ENCODE data around the gene MEG3.
A peak's percentile ranks its signal among the peaks of the same experiment; 100 is the strongest.

Gene MEG3

DNA sequence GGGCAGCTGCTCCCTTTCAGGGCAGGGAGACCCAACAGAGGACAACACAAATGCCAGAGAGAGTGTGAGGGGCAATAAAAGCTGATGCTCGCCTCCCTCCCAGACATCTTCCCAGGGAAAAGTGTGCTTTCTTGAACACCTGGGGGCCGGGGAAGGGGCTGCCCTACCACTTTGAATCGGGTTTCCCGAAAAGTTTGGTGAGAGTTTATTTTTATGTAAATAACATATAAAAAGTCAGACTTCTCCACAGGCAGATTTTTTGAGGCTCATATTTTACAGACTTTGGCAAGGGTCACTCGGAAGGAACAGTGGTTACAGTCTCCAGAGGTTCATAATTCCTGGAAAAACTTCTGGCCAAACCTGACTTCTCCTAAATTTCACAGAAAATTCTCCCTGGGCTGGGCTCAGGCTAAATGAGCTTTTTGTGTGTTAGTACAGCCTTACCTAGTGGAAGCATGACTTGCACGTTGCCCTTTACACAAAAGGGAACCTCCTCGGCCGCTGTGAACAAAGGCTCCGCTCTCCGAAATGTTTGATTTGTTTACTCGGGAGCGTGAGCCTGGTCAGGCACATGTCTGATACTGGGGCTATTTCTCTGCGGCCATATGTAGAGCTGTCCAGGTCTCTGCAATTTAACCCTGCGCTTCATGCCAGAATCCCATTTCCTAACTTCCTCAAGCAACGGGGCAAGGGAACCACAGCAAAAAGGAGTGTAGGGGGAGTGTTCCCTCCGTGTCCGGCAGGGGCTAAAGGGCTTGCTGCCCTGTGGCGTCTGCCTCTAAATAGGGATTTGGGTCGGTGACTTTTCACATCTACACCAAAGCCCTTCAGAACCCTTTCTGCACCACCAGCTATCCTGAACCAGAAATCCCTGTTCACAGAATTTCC lies 74.2 kb downstream of the MEG3 start:
- no peak for DNase-seq

DNA sequence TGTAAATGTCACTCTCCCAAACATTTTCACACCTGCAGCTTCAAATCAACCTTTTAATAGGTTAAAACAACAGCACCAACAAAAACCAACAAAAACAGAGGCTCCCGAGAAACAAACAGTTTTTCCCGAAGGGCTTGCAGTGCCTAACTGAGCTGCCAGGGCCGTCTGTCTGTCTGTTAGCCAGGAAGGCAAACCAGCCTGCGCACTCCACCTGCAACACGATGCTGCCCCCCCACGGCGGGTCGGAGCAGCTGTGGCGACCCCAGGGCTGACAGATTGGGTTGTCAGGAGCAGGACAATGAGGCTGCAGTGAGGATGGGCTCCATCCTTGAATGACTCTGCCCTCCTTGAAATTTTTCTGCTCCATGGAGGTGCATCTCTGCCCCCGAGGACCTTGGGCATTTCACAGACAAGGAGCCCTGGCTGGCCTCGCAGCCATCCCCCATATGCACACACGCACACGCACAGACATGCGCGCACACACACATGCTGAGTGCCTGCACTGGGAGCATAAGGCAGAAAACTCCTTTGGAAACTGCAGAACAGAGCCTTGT lies 75.0 kb downstream of the MEG3 start:
- DNase-seq: peak; percentile 19

DNA sequence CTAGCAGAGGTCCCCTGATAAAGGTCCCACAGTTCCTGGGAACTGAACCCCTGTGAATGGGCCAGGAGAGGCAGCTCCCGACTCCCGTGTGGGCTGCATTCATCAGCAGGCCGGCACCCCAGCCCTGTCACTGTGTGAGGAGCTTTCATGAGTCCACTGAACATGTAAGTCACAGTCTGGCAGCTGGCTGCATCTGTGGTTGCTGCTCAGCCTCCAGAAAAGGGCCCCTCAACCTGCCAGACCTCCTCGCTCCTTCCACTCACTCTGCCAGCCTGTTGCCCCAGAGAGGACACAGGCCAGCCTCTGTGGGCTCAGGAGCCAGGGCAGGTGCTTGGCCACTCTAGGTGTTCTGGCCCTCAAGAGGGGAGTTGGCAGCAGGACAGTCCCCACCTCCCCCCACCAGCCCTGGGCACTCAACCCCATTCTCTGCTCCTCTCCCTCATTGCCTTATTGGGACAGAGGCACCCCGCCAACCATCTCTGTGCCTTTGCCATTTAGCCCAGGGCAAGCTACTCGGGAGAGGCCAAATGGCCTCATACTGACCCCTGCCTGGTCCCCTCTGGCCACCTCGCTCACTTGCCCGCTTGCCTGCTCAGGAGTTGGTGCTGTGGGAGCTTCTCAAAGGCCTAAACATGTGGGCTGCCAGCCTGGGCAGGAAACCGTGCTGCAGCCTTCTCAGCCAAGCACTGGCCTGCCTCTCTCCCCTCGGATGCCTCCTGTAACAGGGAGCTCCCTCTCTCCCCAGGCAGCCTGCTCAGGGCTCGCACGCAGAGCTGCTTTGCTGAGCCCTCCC lies 75.7 kb downstream of the MEG3 start:
- DNase-seq: no peak

DNA sequence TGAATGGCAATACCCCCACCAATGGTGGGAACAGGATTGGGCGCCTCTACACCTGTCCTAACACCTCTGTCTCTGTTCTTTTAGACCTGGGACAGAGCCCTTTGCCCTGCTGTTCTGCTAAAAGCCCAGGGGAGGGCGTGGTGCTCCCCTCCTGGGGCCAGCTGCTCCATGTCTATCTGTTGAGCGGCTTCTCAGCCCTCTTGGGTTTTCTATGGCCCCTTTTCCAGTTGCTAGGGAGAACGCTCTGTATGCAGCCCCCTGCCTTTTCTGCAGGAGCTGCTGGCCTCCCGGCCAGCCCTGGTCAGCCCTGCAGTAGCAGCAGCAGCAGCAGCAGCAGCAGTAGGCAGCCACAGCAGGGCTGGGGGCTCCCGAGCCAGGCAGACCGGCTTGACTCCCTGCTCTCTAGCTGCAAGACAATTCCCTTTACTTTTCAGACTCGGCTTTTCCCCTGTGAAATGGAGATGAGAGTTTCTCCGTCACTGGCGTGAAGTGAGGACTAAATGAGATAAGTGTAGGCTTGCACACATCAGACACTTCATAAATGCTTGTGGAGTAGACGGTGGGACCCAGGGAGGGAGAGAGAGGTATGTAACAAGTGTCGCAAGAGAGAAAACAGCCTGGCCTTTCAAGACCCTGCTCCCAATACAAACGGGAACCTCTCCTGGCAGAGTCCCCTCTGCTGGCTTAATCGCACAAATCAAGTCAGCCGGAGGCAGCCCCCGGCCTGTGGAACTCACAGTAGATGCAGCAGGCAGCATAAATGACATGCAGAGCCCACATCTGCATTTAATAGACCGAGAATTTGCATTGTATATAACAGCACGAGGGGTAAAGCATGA lies 76.6 kb downstream of the MEG3 start:
- DNase-seq: no peak

DNA sequence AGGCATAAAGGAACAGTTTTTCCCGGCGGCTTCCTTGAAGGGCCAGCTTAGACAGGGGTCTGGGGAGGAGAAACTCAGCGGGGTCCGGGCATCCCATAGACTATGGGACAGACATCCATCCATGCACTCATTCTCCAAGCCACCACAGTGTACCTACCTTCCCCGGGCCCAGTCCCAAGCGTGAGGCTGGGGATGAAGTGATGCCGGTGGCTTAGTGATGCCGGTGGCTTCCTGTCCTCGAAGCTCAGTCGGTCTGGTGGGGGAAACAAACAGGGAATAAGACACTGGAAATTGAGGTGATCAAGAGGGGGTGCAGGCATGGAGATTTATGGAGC lies 77.2 kb downstream of the MEG3 start:
- DNase-seq: no peak

DNA sequence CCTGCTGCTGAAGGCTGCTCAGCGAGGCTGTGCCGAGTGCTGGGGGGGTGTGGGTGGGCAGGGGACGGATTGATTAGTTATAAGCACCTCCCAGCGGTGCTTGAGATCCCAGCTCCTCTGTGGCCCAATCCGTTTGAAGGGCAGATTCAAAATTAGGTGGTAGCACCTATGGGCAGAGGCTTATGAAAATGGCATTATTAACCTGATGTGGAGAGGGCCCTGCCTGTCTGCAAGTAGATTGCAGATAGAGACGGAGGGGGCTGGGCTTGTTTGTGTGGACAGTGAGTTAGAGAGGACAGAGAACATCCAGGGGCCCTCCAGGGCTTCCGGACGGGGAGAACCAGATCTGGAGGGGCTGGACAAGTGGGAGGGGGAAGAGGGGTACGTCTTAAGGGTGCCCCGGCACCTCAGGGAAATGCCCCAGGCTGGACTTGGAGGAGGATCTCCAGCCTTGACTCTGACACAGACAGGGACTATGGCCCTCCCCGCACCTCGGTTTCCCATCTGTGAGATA lies 77.8 kb downstream of the MEG3 start, which contains the start of gene RTL1:
Gene RTL1 (minus strand): TSS at position 51 of the 514 bp plus-strand sequence. CDS start 18,934 bp downstream, outside the sequence.
- DNase-seq: no peak

DNA sequence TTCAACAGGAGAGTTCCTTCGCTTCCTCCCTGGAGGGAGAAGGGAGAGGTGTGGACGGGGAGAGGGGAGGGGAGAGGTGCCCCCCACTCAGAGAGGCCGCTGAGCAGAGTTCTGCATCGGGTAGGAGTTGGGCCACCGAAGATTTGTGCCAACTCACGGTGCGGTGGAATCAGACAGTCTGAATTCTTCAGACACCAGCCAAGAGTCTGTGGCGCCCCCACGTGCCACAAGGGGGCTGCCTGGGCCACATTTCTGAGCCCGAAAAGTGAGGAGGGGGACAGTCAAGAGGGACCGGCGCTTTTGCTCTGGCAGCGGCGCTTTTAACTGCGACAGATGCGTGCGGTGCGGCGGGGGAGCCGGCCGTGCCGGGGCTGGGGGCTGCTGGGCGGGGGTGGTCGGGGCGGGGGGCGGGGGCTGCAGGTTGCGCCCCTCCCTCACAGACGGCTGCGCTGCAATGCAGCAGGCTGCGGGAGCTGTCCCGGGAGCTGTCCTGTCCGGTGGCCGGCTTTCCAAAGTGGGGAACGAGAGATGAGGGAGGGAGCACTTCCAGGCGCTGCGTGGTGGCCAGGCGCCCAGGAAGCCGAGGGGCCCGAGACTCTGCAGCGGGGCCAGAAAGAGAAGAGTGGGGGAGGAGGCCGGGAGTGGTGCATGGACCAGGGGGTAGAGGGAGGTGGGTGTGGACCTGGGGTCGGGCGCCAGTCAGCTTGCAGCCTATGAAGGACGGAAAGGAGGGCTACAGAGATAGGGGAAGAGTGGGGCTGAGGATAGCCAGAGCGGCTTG lies 78.6 kb downstream of the MEG3 start:
- DNase-seq: no peak

DNA sequence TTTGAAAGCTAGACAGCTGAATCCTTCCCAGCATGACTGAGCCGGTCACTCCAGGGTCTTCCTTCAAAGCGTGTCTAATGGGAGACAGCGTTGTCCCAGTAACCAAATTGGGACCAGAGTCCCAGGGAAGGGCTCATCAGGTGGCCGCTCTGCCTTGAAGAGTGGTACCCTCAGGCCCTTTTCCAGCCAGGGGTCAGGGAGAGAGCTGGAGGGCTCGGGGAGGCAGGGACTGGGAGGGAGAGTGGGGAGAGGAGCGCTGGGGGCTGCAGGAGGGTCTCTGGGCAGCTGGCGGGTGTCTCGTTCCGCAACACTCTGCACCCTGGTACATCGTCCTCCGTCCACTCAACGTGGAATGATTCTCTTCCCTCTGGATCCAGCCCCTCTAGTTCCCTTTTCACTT lies 79.2 kb downstream of the MEG3 start:
- no peak for DNase-seq

DNA sequence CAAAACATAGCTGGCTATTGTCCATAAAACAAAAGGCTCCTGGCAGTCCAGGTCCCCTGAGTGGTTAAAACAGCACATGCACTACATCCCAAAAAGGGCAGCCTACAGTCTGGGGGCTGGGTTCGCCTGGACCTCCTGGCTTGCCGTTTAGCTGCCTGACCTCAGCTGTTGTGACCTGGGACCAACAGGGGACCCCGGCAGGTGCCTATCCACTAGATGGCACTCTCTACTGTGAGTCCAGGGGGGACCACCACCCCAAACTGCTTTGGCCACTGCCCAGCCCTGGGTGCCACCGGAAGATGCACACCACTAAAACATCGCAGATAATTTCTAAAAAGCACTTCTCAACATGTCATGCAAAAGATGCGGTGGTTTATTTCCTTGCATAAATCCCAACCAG lies 80.5 kb downstream of the MEG3 start:
- no peak for DNase-seq

DNA sequence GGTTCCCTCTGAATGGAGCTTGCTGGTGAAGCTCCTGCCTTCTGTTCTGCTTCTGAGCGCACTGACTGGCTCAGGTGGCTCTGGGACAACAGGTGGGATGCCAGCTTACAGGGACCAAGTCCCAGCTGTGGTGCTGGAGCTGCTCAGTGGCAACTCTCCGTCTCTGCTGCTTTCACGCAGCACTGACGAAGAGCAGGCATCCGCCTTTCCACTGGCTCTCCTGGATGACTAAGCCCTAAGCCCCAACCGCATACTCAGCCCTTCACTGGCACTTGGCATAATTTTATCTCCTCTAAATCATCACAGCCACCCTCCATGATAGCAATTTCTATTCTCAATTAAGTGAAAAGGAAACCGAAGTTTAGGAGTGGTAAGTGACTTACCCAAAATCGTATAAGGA lies 81.3 kb downstream of the MEG3 start:
- DNase-seq: no peak

DNA sequence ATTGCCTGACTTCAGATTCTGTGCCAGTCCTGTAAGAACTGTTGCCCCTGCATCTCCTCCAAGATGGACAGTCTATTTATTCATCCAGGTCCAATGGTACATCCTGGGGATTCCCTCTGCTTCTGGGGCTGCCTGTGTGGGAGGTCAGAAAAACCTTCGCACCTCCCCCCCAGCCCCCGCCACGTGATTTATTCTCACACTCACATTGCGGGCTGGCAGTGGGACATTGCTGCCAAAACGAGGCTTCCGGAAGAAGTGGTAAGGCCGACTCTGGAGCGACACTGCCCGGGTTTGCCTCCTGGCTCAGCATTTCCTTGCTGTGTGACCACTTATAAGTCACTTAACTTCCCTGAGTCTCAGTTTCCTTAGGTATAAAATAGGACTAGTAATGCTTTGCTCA lies 83.5 kb downstream of the MEG3 start:
- no peak for DNase-seq

All from stimulated activated CD4-positive, alpha-beta T cell treated with anti-CD3 and anti-CD28 coated beads, Interleukin-1b, Interleukin-23, amount 100 ng/mL, for 48 hours (primary cell).